HCT116 (cell line): ENCODE data around the gene JAM3.

Experiments
- CEBPB ChIP-seq: IDR thresholded peaks from 2 replicates; pipeline ENCODE4 v1.6.1; 2012; ENCODE audit warnings: low read depth
- CTCF ChIP-seq, 3 experiments: fragments of 200-600 bp in 1 of 3; sonication (generic) in 1 of 3; IDR thresholded peaks in 2 of 3; conservative IDR thresholded peaks in 1 of 3; 2 replicates each; pipeline ENCODE4 v1.5.1; 2012 to 2017; ENCODE audit warnings: low read depth in 2 of 3, low read length in 2 of 3, antibody characterized with exemption in 1 of 3, borderline replicate concordance in 1 of 3, control low read depth in 1 of 3, mild to moderate bottlenecking in 1 of 3, mixed read lengths in 1 of 3, mixed run types in 1 of 3, moderate library complexity in 1 of 3; ENCODE audit not compliant: insufficient read depth in 1 of 3
- EZH2 ChIP-seq: fragments of 200-600 bp; sonication (generic); IDR thresholded peaks from 2 replicates; pipeline ENCODE4 v1.6.1; 2017; ENCODE audit warnings: antibody characterized with exemption, mixed run types
- MAX ChIP-seq: IDR thresholded peaks from 2 replicates; pipeline ENCODE4 v1.6.1; 2012
- POLR2A ChIP-seq: IDR thresholded peaks from 2 replicates; pipeline ENCODE4 v1.7.0; 2011; ENCODE audit warnings: borderline replicate concordance; ENCODE audit not compliant: insufficient read depth, insufficient read length; ENCODE audit errors: extremely low read depth
- RAD21 ChIP-seq: IDR thresholded peaks from 2 replicates; pipeline ENCODE4 v1.6.1; 2012; ENCODE audit warnings: low read depth, mild to moderate bottlenecking
- REST ChIP-seq: IDR thresholded peaks from 2 replicates; pipeline ENCODE4 v1.6.1; 2012; ENCODE audit warnings: low read depth
- SP1 ChIP-seq: IDR thresholded peaks from 2 replicates; pipeline ENCODE4 v1.6.1; 2012; ENCODE audit warnings: low read depth

- TF ChIP-seq REST, result no peak
- no peak for TF ChIP-seq MAX
- peak in 1 of 3 experiments; percentile 22; a peak in 1 of 6 replicates for TF ChIP-seq CTCF (IDR thresholded peaks at IDR 0.05 in 2 of 3, conservative IDR thresholded peaks at IDR 0.05 in 1 of 3; ENCODE audit: borderline replicate concordance in 1 of 3, insufficient read depth in 1 of 3, low read depth in 2 of 3, low read length in 2 of 3)
- TF ChIP-seq RAD21, result no peak
- no peak for TF ChIP-seq POLR2A
- no peak for TF ChIP-seq SP1
- TF ChIP-seq EZH2, result no peak
- no peak for TF ChIP-seq CEBPB
Measured at GRCh38 chr11:134071766-134072402, 3.0 kb downstream of the JAM3 start.
